CD14-positive monocyte (primary cell): ENCODE results near the gene KCNJ4. TPM values are rescaled to one million over a fixed set of nuclear protein-coding genes. Genes with fewer than 3 reads are reported as not detected.

Experiments
- DNase-seq, 3 donors: peaks; one replicate each; pipeline ENCODE4 v3.0.0-alpha.2; 2011 to 2022
- H2AFZ ChIP-seq: 2 replicates; pipeline ENCODE4 v1.6.0; 2012; ENCODE audit warnings: mild to moderate bottlenecking, low read depth, low read length, inconsistent platforms; ENCODE audit not compliant: insufficient read depth, poor library complexity, severe bottlenecking
- H3K27ac ChIP-seq, 2 donors: 1 replicate in 1 of 2; 2 replicates in 1 of 2; pipeline ENCODE4 v1.5.1; 2012 to 2013; ENCODE audit warnings: low read length in 2 of 2, control low read depth in 1 of 2, inconsistent platforms in 1 of 2, low read depth in 1 of 2, mild to moderate bottlenecking in 1 of 2
- H3K27me3 ChIP-seq, 2 donors: one replicate each; pipeline versions ENCODE4 v1.6.0 to v1.6.1; 2011 to 2013; ENCODE audit warnings: low read length in 2 of 2; ENCODE audit not compliant: control insufficient read depth in 2 of 2, insufficient read depth in 2 of 2
- H3K36me3 ChIP-seq, 2 donors: replicated peaks in 1 of 2; 1 replicate in 1 of 2; 2 replicates in 1 of 2; pipeline versions ENCODE4 v1.5.1 to v1.6.1; 2012 to 2013; ENCODE audit warnings: low read length in 2 of 2, control low read depth in 1 of 2, inconsistent platforms in 1 of 2, mild to moderate bottlenecking in 1 of 2; ENCODE audit not compliant: insufficient read depth in 2 of 2, control insufficient read depth in 1 of 2
- H3K4me1 ChIP-seq, 2 donors: 1 replicate in 1 of 2; 2 replicates in 1 of 2; pipeline versions ENCODE4 v1.5.1 to v1.6.1; 2012 to 2013; ENCODE audit warnings: low read length in 2 of 2, control low read depth in 1 of 2, inconsistent platforms in 1 of 2, mild to moderate bottlenecking in 1 of 2, moderate library complexity in 1 of 2; ENCODE audit not compliant: insufficient read depth in 2 of 2, control insufficient read depth in 1 of 2
- H3K4me2 ChIP-seq: replicated peaks from 2 replicates; pipeline ENCODE3; 2012; ENCODE audit warnings: low read length, moderate library complexity, mild to moderate bottlenecking; ENCODE audit not compliant: poor library complexity, severe bottlenecking; ENCODE audit errors: extremely low read depth
- H3K4me3 ChIP-seq, 3 experiments: fragments of 200-600 bp in 1 of 3; sonication (generic) in 1 of 3; replicated peaks in 1 of 3; 1 replicate in 2 of 3; 2 replicates in 1 of 3; pipeline ENCODE4 v1.5.1; 2011 to 2013; ENCODE audit warnings: low read length in 3 of 3, mild to moderate bottlenecking in 3 of 3, control low read depth in 2 of 3, low read depth in 2 of 3, inconsistent platforms in 1 of 3, moderate library complexity in 1 of 3
- H3K79me2 ChIP-seq: 2 replicates; pipeline ENCODE4 v1.6.0; 2012; ENCODE audit warnings: mild to moderate bottlenecking, control low read depth, inconsistent platforms, low read length, moderate library complexity; ENCODE audit not compliant: insufficient read depth
- H3K9ac ChIP-seq: 2 replicates; pipeline ENCODE4 v1.6.0; 2017; ENCODE audit warnings: low read length, mild to moderate bottlenecking; ENCODE audit not compliant: insufficient read depth, poor library complexity, severe bottlenecking
- H3K9me3 ChIP-seq, 2 donors: replicated peaks in 1 of 2; 1 replicate in 1 of 2; 2 replicates in 1 of 2; pipeline versions ENCODE4 v1.5.1 to v1.6.1; 2012 to 2013; ENCODE audit warnings: low read length in 2 of 2, control low read depth in 1 of 2; ENCODE audit not compliant: control insufficient read depth in 1 of 2, insufficient read depth in 1 of 2
- H4K20me1 ChIP-seq: 2 replicates; pipeline ENCODE4 v1.6.0; 2012; ENCODE audit warnings: mild to moderate bottlenecking, low read length, control low read depth, moderate library complexity; ENCODE audit not compliant: insufficient read depth
- H3K27ac Mint-ChIP-seq, 7 donors: one replicate each; pipeline ENCODE4 v1.8.0; 2020; ENCODE audit warnings: mild to moderate bottlenecking in 7 of 7, mixed read lengths in 7 of 7, moderate library complexity in 6 of 7, inconsistent platforms in 2 of 7
- H3K27me3 Mint-ChIP-seq, 3 donors: one replicate each; pipeline ENCODE4 v1.8.0; 2021 to 2022; ENCODE audit warnings: low read depth in 3 of 3, mild to moderate bottlenecking in 3 of 3, mixed read lengths in 3 of 3, moderate library complexity in 3 of 3, inconsistent platforms in 1 of 3
- H3K36me3 Mint-ChIP-seq, 2 donors: one replicate each; pipeline ENCODE4 v1.8.0; 2020; ENCODE audit warnings: mixed read lengths in 2 of 2, inconsistent platforms in 1 of 2, mild to moderate bottlenecking in 1 of 2
- H3K4me1 Mint-ChIP-seq: one replicate; pipeline ENCODE4 v1.8.0; 2020; ENCODE audit warnings: mild to moderate bottlenecking, mixed read lengths
- H3K4me3 Mint-ChIP-seq, 2 donors: one replicate each; pipeline ENCODE4 v1.8.0; 2020; ENCODE audit warnings: mild to moderate bottlenecking in 2 of 2, mixed read lengths in 2 of 2, moderate library complexity in 1 of 2
- H3K9me3 Mint-ChIP-seq, 7 donors: one replicate each; pipeline ENCODE4 v1.8.0; 2020 to 2022; ENCODE audit warnings: mixed read lengths in 7 of 7, mild to moderate bottlenecking in 6 of 7, moderate library complexity in 6 of 7, inconsistent platforms in 2 of 7
- WGBS: methylation state at CpG from one replicate; pipeline ENCODE4 v1.1.5; 2013; ENCODE audit warnings: missing lambda C conversion rate; ENCODE audit not compliant: insufficient coverage; 5-methylcytosine and 5-hydroxymethylcytosine counted together
- intact Hi-C, 2 donors: fragments of 100-400 bp; cut with micrococcal nuclease; formaldehyde crosslinking; loops; one replicate each; pipeline versions ENCODE4 v1.15.0 to v1.15.1; 2023
- polyA plus RNA-seq, 3 donors: library from polyadenylated mRNA; depleted of rRNA in 1 of 3; unstranded in 2 of 3; stranded (reverse) in 1 of 3; fragments of 300-500 nt in 2 of 3; fragments of >200 nt in 1 of 3; fragmentation: Illumina TruSeq in 2 of 3; gene quantifications; 1 replicate in 2 of 3; 2 replicates in 1 of 3; pipeline ENCODE4 v1.2.3, GENCODE V29; 2012 to 2021
- TF ChIP-seq, protein P1 (sequence below): fragments of 200-600 bp; IDR thresholded peaks from one replicate; pipeline ENCODE4 v1.8.0; 2022; ENCODE audit warnings: antibody characterized with exemption, mild to moderate bottlenecking

KCNJ4 gene
- polyA plus RNA-seq, 3 donors = not detected

DNA sequence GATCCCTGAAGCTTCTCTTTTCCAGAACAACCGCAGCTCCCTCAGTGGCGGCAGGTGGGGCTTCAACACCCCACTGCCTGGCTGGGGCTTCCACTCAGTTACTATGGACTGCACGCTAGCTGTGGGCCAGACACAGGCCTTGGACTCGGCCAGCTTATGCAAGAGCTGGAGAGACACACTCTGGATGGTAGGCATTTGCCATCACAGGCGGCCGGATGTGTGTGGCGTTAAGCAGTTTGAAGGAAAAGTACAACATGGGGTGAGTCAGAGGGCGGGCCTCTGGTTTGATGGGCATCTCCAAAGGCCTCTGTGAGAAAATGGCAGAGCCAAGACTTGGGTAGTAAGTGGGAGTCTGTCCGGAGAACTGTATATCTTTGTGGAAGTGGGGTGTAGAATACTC lies 17.6 kb downstream of the KCNJ4 start:
- Mint-ChIP-seq H3K27me3 (peaks cover 19 to 34% (median 34%) of the 10 kb centered on the region in 3 donors), H3K9me3 (peaks cover 0 to 2% (median 0%) of the 10 kb centered on the region in 7 donors), H3K27ac (no peak overlapping the region), H3K4me3 (no peak overlapping the region), H3K36me3 (no peaks in the 10 kb centered on the region), H3K4me1 (no peaks in the 10 kb centered on the region)
- H3K36me3 ChIP-seq = no peaks in the 10 kb centered on the region
- no peak overlapping the region for H3K4me2 ChIP-seq
- H3K79me2 ChIP-seq = no peaks in the 10 kb centered on the region
- no peaks in the 10 kb centered on the region for H4K20me1 ChIP-seq
- WGBS = 98% methylated on average over 9 of the region's 9 CpGs
- TF ChIP-seq, protein P1, sequence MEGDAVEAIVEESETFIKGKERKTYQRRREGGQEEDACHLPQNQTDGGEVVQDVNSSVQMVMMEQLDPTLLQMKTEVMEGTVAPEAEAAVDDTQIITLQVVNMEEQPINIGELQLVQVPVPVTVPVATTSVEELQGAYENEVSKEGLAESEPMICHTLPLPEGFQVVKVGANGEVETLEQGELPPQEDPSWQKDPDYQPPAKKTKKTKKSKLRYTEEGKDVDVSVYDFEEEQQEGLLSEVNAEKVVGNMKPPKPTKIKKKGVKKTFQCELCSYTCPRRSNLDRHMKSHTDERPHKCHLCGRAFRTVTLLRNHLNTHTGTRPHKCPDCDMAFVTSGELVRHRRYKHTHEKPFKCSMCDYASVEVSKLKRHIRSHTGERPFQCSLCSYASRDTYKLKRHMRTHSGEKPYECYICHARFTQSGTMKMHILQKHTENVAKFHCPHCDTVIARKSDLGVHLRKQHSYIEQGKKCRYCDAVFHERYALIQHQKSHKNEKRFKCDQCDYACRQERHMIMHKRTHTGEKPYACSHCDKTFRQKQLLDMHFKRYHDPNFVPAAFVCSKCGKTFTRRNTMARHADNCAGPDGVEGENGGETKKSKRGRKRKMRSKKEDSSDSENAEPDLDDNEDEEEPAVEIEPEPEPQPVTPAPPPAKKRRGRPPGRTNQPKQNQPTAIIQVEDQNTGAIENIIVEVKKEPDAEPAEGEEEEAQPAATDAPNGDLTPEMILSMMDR = no peak
- no peak overlapping the region for H3K9ac ChIP-seq
- no peak overlapping the region for H2AFZ ChIP-seq
- H3K4me3 ChIP-seq = no peak overlapping the region
- H3K9me3 ChIP-seq = no peaks in the 10 kb centered on the region
- no peaks in the 10 kb centered on the region for H3K4me1 ChIP-seq
- DNase-seq = no peak
- intact Hi-C loops = no loop called here
- peaks cover 0 to 2% of the 10 kb centered on the region in 2 donors for H3K27me3 ChIP-seq
- H3K27ac ChIP-seq = no peak overlapping the region

DNA sequence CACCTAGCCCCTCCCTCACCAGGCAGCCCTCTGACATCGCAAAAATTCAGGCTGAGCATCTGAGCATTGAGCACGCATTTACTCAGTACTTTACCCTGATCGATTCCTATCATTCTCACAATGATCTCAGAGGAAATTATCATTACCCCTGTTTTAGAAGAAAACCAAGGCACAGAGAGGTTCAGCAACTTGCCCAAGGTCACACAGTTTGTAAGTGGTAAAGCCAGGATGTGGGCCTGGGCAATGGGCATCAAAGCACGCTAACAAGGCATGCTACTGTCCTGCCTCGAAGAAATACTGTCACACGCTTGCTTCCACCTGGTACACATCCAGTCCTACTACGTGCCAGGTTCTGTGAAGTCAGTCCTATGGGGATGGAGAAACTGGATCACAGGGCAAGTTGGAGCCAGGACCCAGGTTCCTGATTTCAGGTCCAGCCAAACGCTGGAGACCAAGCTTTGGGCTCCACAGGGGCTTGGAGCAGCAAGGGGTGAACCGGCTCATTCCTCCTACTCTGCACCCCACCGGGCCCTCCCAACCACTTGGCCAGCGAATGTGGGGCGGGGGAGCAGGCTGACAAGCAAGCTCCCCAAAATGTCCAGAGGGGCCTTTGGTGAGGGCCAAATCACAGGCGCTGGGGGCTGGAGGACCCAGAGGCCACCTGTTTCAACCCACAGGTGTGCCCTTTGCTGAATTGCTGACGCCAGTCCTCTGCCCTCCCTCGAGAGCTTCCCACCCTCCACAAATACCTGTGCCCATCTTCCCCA lies 18.2 kb downstream of the KCNJ4 start:
- H3K27me3 Mint-ChIP-seq = peaks cover 19 to 32% (median 30%) of the 10 kb centered on the region in 3 donors
- DNase-seq = no peak
- H3K27me3 ChIP-seq = peaks cover 0 to 2% of the 10 kb centered on the region in 2 donors
- no peaks in the 10 kb centered on the region for H3K36me3 ChIP-seq
- H3K9me3 ChIP-seq = no peaks in the 10 kb centered on the region
- TF ChIP-seq, protein P1 = no peak
- H3K4me3 Mint-ChIP-seq = no peak overlapping the region
- no peak overlapping the region for H3K4me2 ChIP-seq
- intact Hi-C loops = no loop called here
- H4K20me1 ChIP-seq = no peaks in the 10 kb centered on the region
- no peaks in the 10 kb centered on the region for H3K4me1 Mint-ChIP-seq
- H3K27ac ChIP-seq = no peak overlapping the region
- H3K9ac ChIP-seq = no peak overlapping the region
- H2AFZ ChIP-seq = no peak overlapping the region
- 85% methylated on average over 10 of the region's 15 CpGs for WGBS
- no peaks in the 10 kb centered on the region for H3K79me2 ChIP-seq
- H3K4me3 ChIP-seq = no peak overlapping the region
- no peaks in the 10 kb centered on the region for H3K36me3 Mint-ChIP-seq
- H3K4me1 ChIP-seq = no peaks in the 10 kb centered on the region
- H3K27ac Mint-ChIP-seq = no peak overlapping the region
- peaks cover 0 to 2% (median 0%) of the 10 kb centered on the region in 7 donors for H3K9me3 Mint-ChIP-seq
